ENCODE measurements around the gene ZCWPW1.

DNA sequence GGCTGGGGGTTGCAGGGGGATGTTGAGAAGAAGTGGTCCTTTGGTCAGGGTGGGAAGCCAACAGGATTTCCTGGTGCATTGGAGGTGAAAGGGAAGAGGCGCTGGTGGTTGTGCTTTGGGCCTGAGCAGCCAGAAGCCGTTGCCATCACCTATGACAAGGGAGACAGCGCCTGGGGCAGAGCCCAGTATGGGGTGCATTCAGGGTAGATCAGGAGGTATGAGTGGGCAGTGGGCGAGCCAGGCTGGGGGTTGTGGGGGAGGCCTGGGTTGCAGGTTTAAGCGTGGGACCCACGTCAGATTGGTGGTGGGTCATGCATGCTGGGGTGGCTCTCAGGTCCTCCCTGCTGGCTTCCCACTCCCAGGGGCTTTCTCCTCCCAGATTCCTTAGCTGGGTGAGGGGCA is 76.8 kb downstream of the ZCWPW1 start:
- TF ChIP-seq, protein P1, sequence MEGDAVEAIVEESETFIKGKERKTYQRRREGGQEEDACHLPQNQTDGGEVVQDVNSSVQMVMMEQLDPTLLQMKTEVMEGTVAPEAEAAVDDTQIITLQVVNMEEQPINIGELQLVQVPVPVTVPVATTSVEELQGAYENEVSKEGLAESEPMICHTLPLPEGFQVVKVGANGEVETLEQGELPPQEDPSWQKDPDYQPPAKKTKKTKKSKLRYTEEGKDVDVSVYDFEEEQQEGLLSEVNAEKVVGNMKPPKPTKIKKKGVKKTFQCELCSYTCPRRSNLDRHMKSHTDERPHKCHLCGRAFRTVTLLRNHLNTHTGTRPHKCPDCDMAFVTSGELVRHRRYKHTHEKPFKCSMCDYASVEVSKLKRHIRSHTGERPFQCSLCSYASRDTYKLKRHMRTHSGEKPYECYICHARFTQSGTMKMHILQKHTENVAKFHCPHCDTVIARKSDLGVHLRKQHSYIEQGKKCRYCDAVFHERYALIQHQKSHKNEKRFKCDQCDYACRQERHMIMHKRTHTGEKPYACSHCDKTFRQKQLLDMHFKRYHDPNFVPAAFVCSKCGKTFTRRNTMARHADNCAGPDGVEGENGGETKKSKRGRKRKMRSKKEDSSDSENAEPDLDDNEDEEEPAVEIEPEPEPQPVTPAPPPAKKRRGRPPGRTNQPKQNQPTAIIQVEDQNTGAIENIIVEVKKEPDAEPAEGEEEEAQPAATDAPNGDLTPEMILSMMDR (IDR thresholded peaks at IDR 0.05 in 2 of 3, conservative IDR thresholded peaks at IDR 0.05 in 1 of 3; ENCODE audit: control insufficient read depth in 2 of 3, extremely low read depth in 1 of 3, insufficient read depth in 1 of 3, low read depth in 3 of 3, low read length in 3 of 3): no peak
- TF ChIP-seq SMC3 (IDR thresholded peaks at IDR 0.05; ENCODE audit: borderline replicate concordance, low read length) (no peak), HDAC6 (IDR thresholded peaks at IDR 0.05; ENCODE audit: unreplicated experiment) (no peak), CHD2 (IDR thresholded peaks at IDR 0.05; ENCODE audit: borderline replicate concordance, low read depth, low read length) (no peak), PAX8 (IDR thresholded peaks at IDR 0.05) (no peak), ZNF207 (IDR thresholded peaks at IDR 0.05; ENCODE audit: borderline replicate concordance) (no peak), RAD21 (IDR thresholded peaks at IDR 0.05; ENCODE audit: insufficient read depth, low read depth, low read length) (no peak), EP300 (IDR thresholded peaks at IDR 0.05; ENCODE audit: borderline replicate concordance in 1 of 2, control insufficient read depth in 1 of 2, low read depth in 2 of 2, low read length in 2 of 2) (no peak), RAD51 (IDR thresholded peaks at IDR 0.05) (no peak), BCL11A (IDR thresholded peaks at IDR 0.05; ENCODE audit: low read depth, low read length) (no peak), FOS (IDR thresholded peaks at IDR 0.05; ENCODE audit: borderline replicate concordance, extremely low read depth, insufficient read length) (no peak)
- TF ChIP-seq, protein P2, sequence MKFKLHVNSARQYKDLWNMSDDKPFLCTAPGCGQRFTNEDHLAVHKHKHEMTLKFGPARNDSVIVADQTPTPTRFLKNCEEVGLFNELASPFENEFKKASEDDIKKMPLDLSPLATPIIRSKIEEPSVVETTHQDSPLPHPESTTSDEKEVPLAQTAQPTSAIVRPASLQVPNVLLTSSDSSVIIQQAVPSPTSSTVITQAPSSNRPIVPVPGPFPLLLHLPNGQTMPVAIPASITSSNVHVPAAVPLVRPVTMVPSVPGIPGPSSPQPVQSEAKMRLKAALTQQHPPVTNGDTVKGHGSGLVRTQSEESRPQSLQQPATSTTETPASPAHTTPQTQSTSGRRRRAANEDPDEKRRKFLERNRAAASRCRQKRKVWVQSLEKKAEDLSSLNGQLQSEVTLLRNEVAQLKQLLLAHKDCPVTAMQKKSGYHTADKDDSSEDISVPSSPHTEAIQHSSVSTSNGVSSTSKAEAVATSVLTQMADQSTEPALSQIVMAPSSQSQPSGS (IDR thresholded peaks at IDR 0.05; ENCODE audit: low read length): no peak
